ENCODE data around the gene FAM24B. TPM values are rescaled to one million over a fixed set of nuclear protein-coding genes. Genes with fewer than 3 reads are reported as not detected.

The FAM24B gene
- total RNA-seq, 1 donor from 2014 or later, result 0.55 TPM

DNA sequence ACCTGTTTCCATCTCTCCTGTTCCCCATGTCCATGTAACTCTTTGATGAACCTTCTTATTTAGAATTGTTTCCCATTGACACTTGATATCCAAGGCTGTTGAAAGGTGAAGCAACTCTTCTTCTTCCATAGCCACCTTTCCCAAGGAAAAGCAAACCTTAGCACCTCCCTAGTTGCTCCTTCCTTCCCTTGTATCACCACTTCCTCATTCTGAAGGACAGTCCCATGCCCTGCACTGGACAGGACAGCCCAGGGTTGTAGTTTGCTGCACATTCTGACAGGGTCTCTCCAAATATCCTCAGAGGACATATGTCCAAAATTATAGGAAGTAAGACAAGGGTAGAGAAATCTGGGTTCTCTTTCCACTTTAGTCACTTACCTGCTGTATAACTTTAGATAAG, 39.9 kb downstream of the FAM24B start:
- H3K9me3 ChIP-seq (replicated peaks), result peaks cover 25% of the 10 kb centered on the region
- DNase-seq, result no peak
- no peaks in the 10 kb centered on the region for H3K4me1 ChIP-seq
- intact Hi-C loops (cut with micrococcal nuclease), result no loop called here
- no peaks in the 10 kb centered on the region for H3K27me3 ChIP-seq (ENCODE audit: low read depth)
- no peak overlapping the region for H3K4me3 ChIP-seq
- peaks cover 9% of the 10 kb centered on the region for H3K36me3 ChIP-seq
- H3K27ac ChIP-seq (replicated peaks), result no peak overlapping the region
- no peak for TF ChIP-seq CTCF (IDR thresholded peaks at IDR 0.05; ENCODE audit: borderline replicate concordance)

- Histone ChIP-seq H3K4me1 (no peaks in the 10 kb centered on the region), H3K4me3 (no peak overlapping the region), H3K27me3 (ENCODE audit: low read depth) (no peaks in the 10 kb centered on the region), H3K27ac (replicated peaks) (no peak overlapping the region), H3K36me3 (peaks cover 9% of the 10 kb centered on the region), H3K9me3 (replicated peaks) (peaks cover 25% of the 10 kb centered on the region)
- TF ChIP-seq CTCF (IDR thresholded peaks at IDR 0.05; ENCODE audit: borderline replicate concordance), result no peak
- intact Hi-C loops (cut with micrococcal nuclease), result no loop called here
- DNase-seq, result no peak
Measured at GRCh38 chr10:122838880-122839279, 40.5 kb downstream of the FAM24B start.

- H3K27ac ChIP-seq (replicated peaks), result no peak overlapping the region
- DNase-seq, result no peak
- H3K36me3 ChIP-seq, result peaks cover 9% of the 10 kb centered on the region
- intact Hi-C loops (cut with micrococcal nuclease), result no loop called here
- no peaks in the 10 kb centered on the region for H3K4me1 ChIP-seq
- no peak for TF ChIP-seq CTCF (IDR thresholded peaks at IDR 0.05; ENCODE audit: borderline replicate concordance)
- no peak overlapping the region for H3K4me3 ChIP-seq
- H3K27me3 ChIP-seq (ENCODE audit: low read depth), result peaks cover 2% of the 10 kb centered on the region
- peaks cover 4% of the 10 kb centered on the region for H3K9me3 ChIP-seq (replicated peaks)
Measured at GRCh38 chr10:122835908-122836307, 43.5 kb downstream of the FAM24B start.

DNA sequence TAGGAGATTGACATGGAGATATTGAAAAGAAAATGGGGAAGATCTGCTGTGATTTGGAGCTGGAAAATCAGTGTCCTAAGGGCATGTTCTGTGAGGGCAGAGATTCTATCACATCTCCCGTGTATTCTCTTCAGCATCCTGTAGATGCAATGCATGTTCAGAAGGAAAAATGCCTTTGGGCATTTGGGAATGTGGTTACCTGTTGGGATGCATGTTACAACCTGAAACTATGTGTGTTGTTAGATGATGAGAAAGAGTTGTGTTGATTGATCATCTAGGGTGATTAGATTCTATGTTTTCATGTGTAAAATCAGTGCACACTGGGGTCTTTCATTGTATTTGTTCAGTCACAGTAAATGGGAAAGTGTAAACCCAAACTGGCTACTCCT, 48.4 kb downstream of the FAM24B start:
- H3K27me3 ChIP-seq (ENCODE audit: low read depth), result peaks cover 43% of the 10 kb centered on the region
- no peak for TF ChIP-seq CTCF (IDR thresholded peaks at IDR 0.05; ENCODE audit: borderline replicate concordance)
- no peak overlapping the region for H3K4me3 ChIP-seq
- H3K27ac ChIP-seq (replicated peaks), result no peak overlapping the region
- no peaks in the 10 kb centered on the region for H3K4me1 ChIP-seq
- peaks cover 3% of the 10 kb centered on the region for H3K9me3 ChIP-seq (replicated peaks)
- no peak for DNase-seq
- intact Hi-C loops (cut with micrococcal nuclease), result no loop called here
- peaks cover 7% of the 10 kb centered on the region for H3K36me3 ChIP-seq

DNA sequence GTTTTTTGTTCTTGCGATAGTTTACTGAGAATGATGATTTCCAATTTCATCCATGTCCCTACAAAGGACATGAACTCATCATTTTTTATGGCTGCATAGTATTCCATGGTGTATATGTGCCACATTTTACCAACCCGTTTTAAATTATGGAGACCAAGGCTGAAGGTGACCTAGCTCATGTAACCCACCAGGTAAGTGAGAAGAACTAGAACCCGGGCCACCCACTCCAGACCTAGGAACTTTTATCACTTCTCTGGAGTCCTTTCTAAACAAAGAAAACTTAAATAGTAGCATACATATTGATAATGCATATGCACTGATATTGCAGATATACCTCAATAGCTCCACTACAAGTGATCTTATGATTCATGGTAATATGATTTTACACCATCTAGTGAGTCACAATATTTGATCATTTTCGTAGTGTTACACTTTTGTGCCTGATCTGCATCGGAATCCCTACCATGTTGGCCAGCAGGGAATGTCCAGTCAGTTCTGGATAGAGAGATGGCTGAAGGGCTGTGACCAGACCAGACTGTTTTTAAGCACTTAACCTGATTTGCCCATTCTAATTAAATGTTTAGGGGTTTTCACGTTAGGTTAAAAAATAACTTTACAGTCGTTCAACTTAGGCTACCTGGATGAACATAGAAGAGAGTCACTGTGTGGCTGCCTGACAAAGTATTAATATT, 49.0 kb downstream of the FAM24B start:
- H3K36me3 ChIP-seq, result peaks cover 2% of the 10 kb centered on the region
- no peaks in the 10 kb centered on the region for H3K4me1 ChIP-seq
- intact Hi-C loops (cut with micrococcal nuclease), result no loop called here
- TF ChIP-seq CTCF (IDR thresholded peaks at IDR 0.05; ENCODE audit: borderline replicate concordance), result no peak
- H3K4me3 ChIP-seq, result no peak overlapping the region
- no peak for DNase-seq
- H3K27me3 ChIP-seq (ENCODE audit: low read depth), result peaks cover 43% of the 10 kb centered on the region
- H3K27ac ChIP-seq (replicated peaks), result no peak overlapping the region
- no peaks in the 10 kb centered on the region for H3K9me3 ChIP-seq (replicated peaks)
